H1 (cell line): ENCODE results near the gene LDLRAD4. TPM values are rescaled to one million over a fixed set of nuclear protein-coding genes. Genes with fewer than 3 reads are reported as not detected.

ENCODE experiments used
- CTCF ChIA-PET: fragments of 300-600 bp; sonication (Branson Sonifier 250); formaldehyde crosslinking; loops from one replicate; lab custom pipeline; 2021; ENCODE audit not compliant: partially characterized antibody; lab: Charles Lee
- POLR2A ChIA-PET: fragments of 300-600 bp; sonication (Branson Sonifier 250); formaldehyde crosslinking; loops from one replicate; lab custom pipeline; 2021; ENCODE audit warnings: inconsistent platforms; ENCODE audit not compliant: partially characterized antibody; lab: Charles Lee
- DNase-seq, 2 experiments: peaks; one replicate each; pipeline versions ENCODE4 v3.0.0 to v3.0.0-alpha.2; 2010 to 2022; ENCODE audit warnings: low spot score in 2 of 2, low read depth in 1 of 2, mixed read lengths in 1 of 2
- FAIRE-seq: peaks from 2 replicates; lab custom pipeline; 2011; peaks lifted over from hg19 to GRCh38; lab: Jason Lieb, UNC
- H2AFZ ChIP-seq: 2 replicates; pipeline ENCODE4 v1.8.1; 2012; ENCODE audit warnings: low read length, inconsistent platforms
- H2AK5ac ChIP-seq: 2 replicates; pipeline ENCODE4 v1.6.1; 2013; ENCODE audit warnings: low read depth, low read length
- H2BK120ac ChIP-seq: replicated peaks from 2 replicates; pipeline ENCODE3; 2013; ENCODE audit warnings: low read depth, low read length, inconsistent platforms
- H2BK12ac ChIP-seq: 2 replicates; pipeline ENCODE4 v1.6.1; 2013; ENCODE audit warnings: low read depth, low read length
- H2BK15ac ChIP-seq: 2 replicates; pipeline ENCODE4 v1.6.1; 2013; ENCODE audit warnings: low read length
- H2BK20ac ChIP-seq: 2 replicates; pipeline ENCODE4 v1.6.1; 2013; ENCODE audit warnings: low read length
- H2BK5ac ChIP-seq: 2 replicates; pipeline ENCODE4 v1.6.1; 2013; ENCODE audit warnings: low read depth, low read length
- H3K14ac ChIP-seq: 2 replicates; pipeline ENCODE4 v1.6.1; 2013; ENCODE audit warnings: inconsistent platforms; ENCODE audit not compliant: insufficient read length
- H3K18ac ChIP-seq: 2 replicates; pipeline ENCODE4 v1.6.1; 2013; ENCODE audit warnings: low read length; ENCODE audit errors: extremely low read depth
- H3K23ac ChIP-seq: 2 replicates; pipeline ENCODE4 v1.6.1; 2013; ENCODE audit warnings: inconsistent platforms; ENCODE audit not compliant: insufficient read length
- H3K23me2 ChIP-seq: 2 replicates; pipeline ENCODE4 v1.6.1; 2013; ENCODE audit warnings: low read depth, low read length
- H3K27ac ChIP-seq: 2 replicates; pipeline ENCODE4 v1.6.1; 2011; ENCODE audit warnings: low read depth, low read length, inconsistent platforms
- H3K27me3 ChIP-seq, 4 experiments: replicated peaks in 1 of 4; 1 replicate in 1 of 4; 2 replicates in 3 of 4; pipeline versions ENCODE4 v1.6.1 to v1.8.1; 2011 to 2013; ENCODE audit warnings: low read length in 3 of 4, mild to moderate bottlenecking in 3 of 4, inconsistent platforms in 2 of 4, mixed read lengths in 2 of 4, moderate library complexity in 1 of 4; ENCODE audit not compliant: control insufficient read depth in 3 of 4, insufficient read depth in 3 of 4; ENCODE audit errors: extremely low read depth in 1 of 4
- H3K36me3 ChIP-seq, 4 experiments: 2 replicates each; pipeline versions ENCODE4 v1.6.1 to v1.8.1; 2011 to 2013; ENCODE audit warnings: mild to moderate bottlenecking in 4 of 4, low read length in 3 of 4, moderate library complexity in 2 of 4, control low read depth in 1 of 4, inconsistent platforms in 1 of 4; ENCODE audit not compliant: insufficient read depth in 4 of 4, control insufficient read depth in 2 of 4
- H3K4ac ChIP-seq: replicated peaks from 2 replicates; pipeline ENCODE3; 2013; ENCODE audit warnings: low read length, low read depth, mixed read lengths, inconsistent platforms; ENCODE audit not compliant: insufficient read length
- H3K4me1 ChIP-seq, 4 experiments: replicated peaks in 1 of 4; 1 replicate in 1 of 4; 2 replicates in 3 of 4; pipeline versions ENCODE4 v1.6.1 to v1.8.1; 2011 to 2013; ENCODE audit warnings: low read length in 3 of 4, inconsistent platforms in 2 of 4, mixed read lengths in 1 of 4; ENCODE audit not compliant: insufficient read depth in 4 of 4, control insufficient read depth in 3 of 4
- H3K4me2 ChIP-seq, 2 experiments: 2 replicates each; pipeline versions ENCODE4 v1.6.1 to v1.8.1; 2011 to 2013; ENCODE audit warnings: low read depth in 2 of 2, low read length in 2 of 2, control low read depth in 1 of 2, inconsistent platforms in 1 of 2, mild to moderate bottlenecking in 1 of 2; ENCODE audit not compliant: insufficient read depth in 1 of 2
- H3K4me3 ChIP-seq, 4 experiments: fragments of 200-600, 300-600 bp in 1 of 4; sonication (generic), shearing (Covaris generic), sonication (Bioruptor Twin) in 1 of 4; 2 replicates each; pipeline versions ENCODE4 v1.5.1 to v1.8.1; 2011 to 2016; ENCODE audit warnings: low read length in 4 of 4, low read depth in 3 of 4, control low read depth in 2 of 4, inconsistent platforms in 2 of 4, mild to moderate bottlenecking in 2 of 4, mixed read lengths in 1 of 4, moderate library complexity in 1 of 4; ENCODE audit not compliant: insufficient read depth in 2 of 4; ENCODE audit errors: extremely low read depth in 1 of 4
- H3K56ac ChIP-seq: replicated peaks from 2 replicates; pipeline ENCODE3; 2013; ENCODE audit warnings: low read depth, mild to moderate bottlenecking, mixed read lengths, low read length, inconsistent platforms; ENCODE audit not compliant: insufficient read length
- H3K79me1 ChIP-seq: 2 replicates; pipeline ENCODE4 v1.6.1; 2013; ENCODE audit warnings: low read depth, low read length, control low read depth
- H3K79me2 ChIP-seq, 2 experiments: 2 replicates each; pipeline versions ENCODE4 v1.6.1 to v1.8.1; 2012 to 2013; ENCODE audit warnings: low read length in 2 of 2, mild to moderate bottlenecking in 2 of 2, inconsistent platforms in 1 of 2; ENCODE audit not compliant: insufficient read depth in 2 of 2, control insufficient read depth in 1 of 2
- H3K9ac ChIP-seq, 4 experiments: replicated peaks in 1 of 4; 1 replicate in 1 of 4; 2 replicates in 3 of 4; pipeline versions ENCODE4 v1.6.1 to v1.8.1; 2011 to 2013; ENCODE audit warnings: low read depth in 3 of 4, low read length in 3 of 4, control low read depth in 2 of 4, mild to moderate bottlenecking in 2 of 4, moderate library complexity in 2 of 4, inconsistent platforms in 1 of 4; ENCODE audit errors: extremely low read depth in 1 of 4
- H3K9me3 ChIP-seq, 2 experiments: 2 replicates each; pipeline versions ENCODE4 v1.6.1 to v1.8.1; 2012 to 2013; ENCODE audit warnings: mild to moderate bottlenecking in 2 of 2, moderate library complexity in 2 of 2, control low read depth in 1 of 2, inconsistent platforms in 1 of 2, low read depth in 1 of 2, low read length in 1 of 2, mixed read lengths in 1 of 2; ENCODE audit not compliant: insufficient read depth in 2 of 2
- H4K20me1 ChIP-seq, 2 experiments: replicated peaks in 1 of 2; 2 replicates each; pipeline versions ENCODE3 to v1.8.1; 2011 to 2013; ENCODE audit warnings: inconsistent platforms in 2 of 2, low read length in 2 of 2, mild to moderate bottlenecking in 1 of 2; ENCODE audit not compliant: insufficient read depth in 2 of 2, control insufficient read depth in 1 of 2
- H4K5ac ChIP-seq: 2 replicates; pipeline ENCODE4 v1.6.1; 2013; ENCODE audit warnings: low read length, low read depth, mixed read lengths, inconsistent platforms; ENCODE audit not compliant: insufficient read length
- H4K8ac ChIP-seq: 2 replicates; pipeline ENCODE4 v1.8.0; 2013; ENCODE audit warnings: mild to moderate bottlenecking, moderate library complexity, low read length, inconsistent platforms; ENCODE audit not compliant: insufficient read depth; ENCODE audit errors: extremely low read depth
- H4K91ac ChIP-seq: replicated peaks from 2 replicates; pipeline ENCODE3; 2013; ENCODE audit warnings: low read length, mixed read lengths, inconsistent platforms; ENCODE audit not compliant: insufficient read length
- ATF2 ChIP-seq: IDR thresholded peaks from 2 replicates; pipeline ENCODE4 v1.6.1; 2012; ENCODE audit warnings: low read length, inconsistent platforms
- CBX5 ChIP-seq: fragments of 300-800, 300-1000 bp; sonication (generic); IDR thresholded peaks from 2 replicates; pipeline ENCODE4 v1.7.1; 2016; ENCODE audit warnings: antibody characterized with exemption, low read length, low read depth
- FOSL1 ChIP-seq: IDR thresholded peaks from 2 replicates; pipeline ENCODE4 v1.6.1; 2011; ENCODE audit warnings: mild to moderate bottlenecking, low read depth, low read length, moderate library complexity; ENCODE audit not compliant: insufficient read depth
- KDM5A ChIP-seq: fragments of 200-600 bp; IDR thresholded peaks from 2 replicates; pipeline ENCODE4 v1.7.1; 2012; ENCODE audit warnings: mild to moderate bottlenecking, low read length, inconsistent platforms, mixed read lengths
- RNF2 ChIP-seq: fragments of 200-900, 300-1000 bp; sonication (generic); IDR thresholded peaks from 2 replicates; pipeline ENCODE4 v1.7.1; 2016; ENCODE audit warnings: borderline replicate concordance, low read depth, mild to moderate bottlenecking, antibody characterized with exemption, low read length; ENCODE audit not compliant: poor library complexity, severe bottlenecking; ENCODE audit errors: missing control alignments
- SIRT6 ChIP-seq: IDR thresholded peaks from one replicate; pipeline ENCODE4 v1.7.1; 2012; ENCODE audit warnings: low read length, inconsistent platforms
- TAF7 ChIP-seq: optimal IDR thresholded peaks from 2 replicates; pipeline ENCODE3; 2011; ENCODE audit warnings: low read depth, mild to moderate bottlenecking, inconsistent platforms, low read length, moderate library complexity, borderline replicate concordance
- TBP ChIP-seq: IDR thresholded peaks from 2 replicates; pipeline ENCODE4 v1.6.1; 2011; ENCODE audit warnings: low read depth, low read length, improper control_type of control experiment
- WGBS, 2 experiments: shearing (Covaris generic) in 1 of 2; methylation state at CpG; one replicate each; pipeline versions ENCODE4 v1.1.6 to v1.1.7; 2013 to 2015; ENCODE audit warnings: low lambda C conversion rate in 2 of 2, mixed read lengths in 2 of 2, inconsistent platforms in 1 of 2, low coverage in 1 of 2, missing lambda C conversion rate in 1 of 2; ENCODE audit not compliant: insufficient replicate concordance in 2 of 2, insufficient coverage in 1 of 2, insufficient read length in 1 of 2; ENCODE audit errors: extremely low coverage in 1 of 2, missing lambda C conversion rate in 1 of 2; 5-methylcytosine and 5-hydroxymethylcytosine counted together
- polyA plus RNA-seq, 7 experiments: library from polyadenylated mRNA; depleted of rRNA in 3 of 7; stranded (reverse) in 5 of 7; unstranded in 2 of 7; fragments of >200 nt in 5 of 7; fragments of 200-250 nt in 2 of 7; gene quantifications; 1 replicate in 5 of 7; 2 replicates in 1 of 7; 4 replicates in 1 of 7; pipeline versions ENCODE4 v1.2.1 to v1.2.3, GENCODE V29; 2011 to 2013; ENCODE audit warnings: missing spikeins in 2 of 7, mixed read lengths in 2 of 7
- total RNA-seq: library from RNA; stranded (reverse); fragmentation: NEBNext Ultra II Directional; extraction: Animal tissue kit (Norgen Biotek cat#: 25700); gene quantifications from 2 replicates; pipeline ENCODE4 v1.2.1, GENCODE V29; 2021

Gene LDLRAD4
- total and polyA plus RNA-seq, 2 of the 8 experiments (the other 6 are each of a cell fraction or from before 2014, with no cell fraction given): 0.77 to 1.4 TPM

- Histone ChIP-seq H3K18ac (no peak overlapping the region), H3K27ac (no peak overlapping the region), H4K5ac (no peak overlapping the region), H2BK5ac (no peak overlapping the region), H3K9me3 (no peaks in the 10 kb centered on the region), H2BK20ac (no peak overlapping the region), H3K23me2 (no peaks in the 10 kb centered on the region), H3K27me3 (no peaks in the 10 kb centered on the region), H3K56ac (no peak overlapping the region), H4K8ac (0 out of 2 replicates have a peak overlapping the region, but pooled peaks have one; percentile 37), H3K4ac (no peak overlapping the region), H2AK5ac (no peak overlapping the region), H2BK15ac (no peak overlapping the region), H2AFZ (no peak overlapping the region), H3K4me3 (no peak overlapping the region), H3K79me2 (no peaks in the 10 kb centered on the region), H3K4me1 (peaks cover 0 to 5% (median 4%) of the 10 kb centered on the region in 4 experiments; a peak in 4 of 7 replicates), H3K14ac (no peak overlapping the region), H3K9ac (no peak overlapping the region), H3K4me2 (no peak overlapping the region), H4K91ac (no peak overlapping the region), H3K79me1 (no peaks in the 10 kb centered on the region; the same call in 1 of the 2 replicates), H3K36me3 (no peaks in the 10 kb centered on the region), H3K23ac (no peak overlapping the region), H2BK12ac (no peak overlapping the region), H4K20me1 (no peaks in the 10 kb centered on the region), H2BK120ac (no peak overlapping the region)
- 87% methylated on average over 8 of the region's 8 CpGs; no CpG with 5 or more reads in 1 of the 2 experiments for WGBS, 2 experiments
- CTCF ChIA-PET: interaction anchor here (0.7 to 1.9 kb wide), 2 partner anchors 68 to 76 kb away, joined by 3 to 10 read pairs; no protein-coding TSS in a partner anchor
- no peak for FAIRE-seq
- DNase-seq: no peak
- POLR2A ChIA-PET: no interaction called here
- TF ChIP-seq TBP: no peak
- no peak for TF ChIP-seq FOSL1
- TF ChIP-seq KDM5A: no peak
- TF ChIP-seq TAF7: no peak
- no peak for TF ChIP-seq CBX5
- no peak for TF ChIP-seq ATF2
- no peak for TF ChIP-seq SIRT6
- no peak for TF ChIP-seq RNF2
These were observed 407.4 kb downstream of the LDLRAD4 start for GRCh38 chr18:13625843-13626543.
